Panc1 (cell line): Measurements from ENCODE around the gene PDP2. TPM values are rescaled to one million over a fixed set of nuclear protein-coding genes. Genes with fewer than 3 reads are reported as not detected.
"Not testable (repeated sequence)": the region's sequence is repeated elsewhere in the genome, so short reads cannot be mapped to it uniquely, and the experiment has no call there.

ENCODE experiments used
- ATAC-seq: fragments of 200-7000 bp; cut with Tn5 transposase; 2 replicates; pipeline ENCODE4 v1.9.1; 2020; ENCODE audit warnings: mild to moderate bottlenecking, moderate library complexity
- BruUV-seq: library from RNA; stranded (reverse); fragments of 400-500 nt; replicated peaks from 2 replicates; lab custom pipeline; 2021; lab: Mats Ljungman, UMichigan
- CTCF ChIA-PET: fragments of 300-600 bp; sonication (Branson Sonifier 250); formaldehyde crosslinking; loops from one replicate; lab custom pipeline; 2022; ENCODE audit warnings: antibody characterized with exemption; lab: Charles Lee
- POLR2A ChIA-PET: fragments of 300-600 bp; sonication (Branson Sonifier 250); formaldehyde crosslinking; loops from one replicate; lab custom pipeline; 2022; ENCODE audit warnings: antibody characterized with exemption; lab: Charles Lee
- DNase-seq: peaks from one replicate; pipeline ENCODE4 v3.0.0-alpha.2; 2010; ENCODE audit warnings: low read depth, low spot score
- H3K27ac ChIP-seq: 2 replicates; pipeline ENCODE4 v1.5.1; 2011; ENCODE audit warnings: mild to moderate bottlenecking, low read length, inconsistent platforms
- H3K27me3 ChIP-seq: fragments of 200-500 bp; sonication (Bioruptor generic); 2 replicates; pipeline ENCODE4 v1.6.0; 2014; ENCODE audit warnings: low read length, inconsistent platforms; ENCODE audit not compliant: control insufficient read depth, insufficient read depth
- H3K36me3 ChIP-seq: fragments of 200-500 bp; sonication (Bioruptor generic); 2 replicates; pipeline ENCODE4 v1.5.1; 2014; ENCODE audit warnings: inconsistent platforms, mild to moderate bottlenecking, low read length, moderate library complexity; ENCODE audit not compliant: control insufficient read depth, insufficient read depth
- H3K4me1 ChIP-seq: 2 replicates; pipeline ENCODE4 v1.5.1; 2011; ENCODE audit warnings: inconsistent platforms, mild to moderate bottlenecking, low read length, moderate library complexity; ENCODE audit not compliant: control insufficient read depth, insufficient read depth
- H3K4me3 ChIP-seq, 2 experiments: 2 replicates each; pipeline ENCODE4 v1.5.1; 2011 to 2012; ENCODE audit warnings: low read depth in 2 of 2, low read length in 2 of 2, mild to moderate bottlenecking in 2 of 2, inconsistent platforms in 1 of 2, moderate library complexity in 1 of 2
- H3K9me3 ChIP-seq: fragments of 200-500 bp; sonication (Bioruptor generic); 2 replicates; pipeline ENCODE4 v1.5.1; 2014; ENCODE audit warnings: low read depth, mild to moderate bottlenecking, inconsistent platforms, low read length, moderate library complexity; ENCODE audit not compliant: control insufficient read depth, insufficient read depth
- CTCF ChIP-seq: fragments of 450-650 bp; IDR thresholded peaks from 2 replicates; pipeline ENCODE4 v1.5.1; 2017; ENCODE audit warnings: mild to moderate bottlenecking
- POLR2AphosphoS5 ChIP-seq: IDR thresholded peaks from 2 replicates; pipeline ENCODE4 v1.6.1; 2012; ENCODE audit warnings: mild to moderate bottlenecking, low read depth, low read length, moderate library complexity
- REST ChIP-seq, 2 experiments: IDR thresholded peaks; 2 replicates each; pipeline ENCODE4 v1.6.1; 2011 to 2012; ENCODE audit warnings: low read depth in 2 of 2, control low read depth in 1 of 2, low read length in 1 of 2, mild to moderate bottlenecking in 1 of 2, moderate library complexity in 1 of 2; ENCODE audit not compliant: insufficient read depth in 1 of 2
- SIN3A ChIP-seq: IDR thresholded peaks from 2 replicates; pipeline ENCODE4 v1.6.1; 2012; ENCODE audit warnings: low read depth, mild to moderate bottlenecking, low read length, moderate library complexity, borderline replicate concordance; ENCODE audit not compliant: insufficient read depth
- TCF7L2 ChIP-seq: IDR thresholded peaks from 2 replicates; pipeline ENCODE4 v1.6.1; 2011; ENCODE audit warnings: mild to moderate bottlenecking, low read depth, low read length, inconsistent platforms
- in situ Hi-C: cut with HindIII; loops from 2 replicates; pipeline ENCODE4 v1.10.0; 2016; ENCODE audit warnings: low sequenced_read_pairs, low pct_unique_long_range_greater_than_20kb
- intact Hi-C: fragments of 100-400 bp; cut with micrococcal nuclease; formaldehyde crosslinking; loops from one replicate; pipeline ENCODE4 v1.10.0; 2022; ENCODE audit not compliant: unreplicated experiment
- total RNA-seq: library from RNA; stranded (reverse); gene quantifications from one replicate; pipeline ENCODE4 v1.2.1, GENCODE V29; 2021; ENCODE audit not compliant: unreplicated experiment

Gene PDP2
- total RNA-seq, 1 experiment from 2014 or later, result 15.9 TPM

GRCh38 chr16:66934839-66935313 lies 54.6 kb downstream of the PDP2 start:
- H3K36me3 ChIP-seq, in situ Hi-C loops, intact Hi-C loops, H3K9me3 ChIP-seq, POLR2A ChIA-PET, DNase-seq, BruUV-seq, ATAC-seq, H3K27me3 ChIP-seq, H3K4me1 ChIP-seq, CTCF ChIA-PET: not testable (repeated sequence)
- peak; percentile 47 for TF ChIP-seq TCF7L2
- Histone ChIP-seq H3K4me3 (peak overlapping the region; percentile 83 to 95), H3K27ac (peak overlapping the region; percentile 80)

GRCh38 chr16:66935314-66936011 lies 55.1 kb downstream of the PDP2 start, which contains the start of gene CES2:
Gene CES2 (plus strand): TSS chr16:66935516. CDS start chr16:66935636, 120 bp downstream.
- ChIA-PET CTCF (no interaction called here), POLR2A (no interaction called here)
- no peaks in the 10 kb centered on the region for H3K9me3 ChIP-seq
- BruUV-seq, result no TSS peak
- peak within 1 kb of the TSS; percentile 83 to 95 for H3K4me3 ChIP-seq
- intact Hi-C loops, result no loop called here
- H3K27ac ChIP-seq, result peak within 1 kb of the TSS; percentile 80
- peak; percentile 61 for ATAC-seq
- H3K27me3 ChIP-seq, result no peaks in the 10 kb centered on the region
- TF ChIP-seq TCF7L2, result 0 out of 2 replicates have a peak, but pooled peaks have one; percentile 7
- no peak for TF ChIP-seq POLR2AphosphoS5
- DNase-seq, result no peak
- in situ Hi-C loops, result no loop called here
- H3K36me3 ChIP-seq, result peaks cover 8% of the 10 kb centered on the region; the same call in 1 of the 2 replicates
- peaks cover 3% of the 10 kb centered on the region for H3K4me1 ChIP-seq

GRCh38 chr16:66936462-66936861 lies 56.1 kb downstream of the PDP2 start:
- no peaks in the 10 kb centered on the region for H3K9me3 ChIP-seq
- peaks cover 3% of the 10 kb centered on the region for H3K4me1 ChIP-seq
- POLR2A ChIA-PET, result no interaction called here
- in situ Hi-C loops, result no loop called here
- DNase-seq (no peak), ATAC-seq (no peak)
- TF ChIP-seq POLR2AphosphoS5, result no peak
- TF ChIP-seq SIN3A, result no peak
- intact Hi-C loops, result no loop called here
- no peak overlapping the region for H3K27ac ChIP-seq
- peaks cover 8% of the 10 kb centered on the region; the same call in 1 of the 2 replicates for H3K36me3 ChIP-seq
- BruUV-seq, result no TSS peak
- H3K4me3 ChIP-seq, result no peak overlapping the region
- no peaks in the 10 kb centered on the region for H3K27me3 ChIP-seq
- CTCF ChIA-PET, result no interaction called here

- H3K27ac ChIP-seq, result no peak overlapping the region
- no peaks in the 10 kb centered on the region for H3K9me3 ChIP-seq
- in situ Hi-C loops, result no loop called here
- peaks cover 3% of the 10 kb centered on the region for H3K4me1 ChIP-seq
- TF ChIP-seq CTCF (no peak), TCF7L2 (no peak), SIN3A (no peak), REST (IDR thresholded peaks at IDR 0.05; ENCODE audit: insufficient read depth in 1 of 2, low read depth in 2 of 2, low read length in 1 of 2) (no peak), POLR2AphosphoS5 (no peak)
- intact Hi-C loops, result no loop called here
- no peaks in the 10 kb centered on the region for H3K27me3 ChIP-seq
- peaks cover 8% of the 10 kb centered on the region; the same call in 1 of the 2 replicates for H3K36me3 ChIP-seq
- CTCF ChIA-PET, result no interaction called here
- no peak overlapping the region for H3K4me3 ChIP-seq
- BruUV-seq, result no TSS peak
- POLR2A ChIA-PET, result no interaction called here
- ATAC-seq (no peak), DNase-seq (no peak)
These were observed 56.7 kb downstream of the PDP2 start for GRCh38 chr16:66936889-66937554.
